GM18507 (cell line): ENCODE results near the gene DOCK9.

Source experiments
- DNase-seq: peaks from one replicate; pipeline ENCODE4 v3.0.0; 2011; ENCODE audit warnings: low read depth; ENCODE audit not compliant: insufficient read length; ENCODE audit errors: extremely low spot score
- FAIRE-seq: peaks from 2 replicates; lab custom pipeline; 2011; peaks lifted over from hg19 to GRCh38; lab: Jason Lieb, UNC

DOCK9 gene

DNA sequence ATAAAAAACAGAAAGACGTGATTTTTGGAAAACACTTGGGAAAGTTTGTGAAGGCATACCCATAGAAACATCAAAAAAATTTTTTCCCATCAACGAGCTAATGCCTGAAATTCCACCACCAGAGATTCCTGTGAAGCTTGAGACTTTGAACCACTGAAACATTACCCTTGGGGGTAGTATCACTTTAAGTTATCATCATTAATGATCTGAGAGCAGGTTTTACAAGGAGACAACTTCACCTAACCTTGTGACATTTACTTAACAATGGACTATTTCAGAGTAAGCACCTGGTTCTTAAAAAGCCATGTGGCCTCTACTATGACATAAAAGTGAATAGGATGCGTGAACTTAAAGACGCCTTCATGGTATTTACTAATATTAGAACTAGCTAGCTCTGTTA, 51.9 kb downstream of the DOCK9 start:
- FAIRE-seq: no peak
- DNase-seq: no peak

DNA sequence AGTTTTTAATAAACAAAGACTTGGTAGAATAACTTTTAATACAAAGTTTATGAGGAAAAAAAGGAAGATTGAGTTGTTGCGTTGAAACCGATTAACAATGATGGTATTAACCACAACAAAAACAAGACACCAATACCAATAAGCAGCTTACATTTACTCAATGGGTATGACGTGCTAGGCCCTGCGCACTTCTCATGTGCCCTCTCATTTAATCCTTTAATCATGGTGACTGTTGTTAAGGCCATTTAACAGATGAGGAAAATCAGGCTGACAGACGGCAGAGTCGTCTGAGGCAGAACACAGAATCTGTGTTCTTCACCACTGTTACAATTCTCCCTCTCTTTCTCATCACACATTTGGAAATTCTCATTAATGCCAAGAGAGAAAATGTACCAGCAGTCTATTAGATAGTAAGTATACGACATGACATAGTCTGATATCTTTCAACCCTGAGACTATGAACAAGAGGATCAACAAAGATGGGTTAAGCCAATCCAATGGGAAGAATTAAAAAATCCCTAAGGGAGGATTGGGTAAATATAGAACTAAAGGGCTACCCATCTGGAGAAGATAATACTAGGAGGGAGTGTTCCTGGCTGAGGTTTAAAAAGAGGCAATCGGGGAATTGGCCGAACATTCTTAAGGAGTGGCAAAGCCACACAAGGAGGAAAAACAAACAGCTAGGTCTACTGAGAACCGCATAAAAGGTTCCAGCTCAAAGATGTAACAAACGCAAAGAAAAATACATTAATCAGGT, 54.0 kb downstream of the DOCK9 start:
- no peak for FAIRE-seq
- no peak for DNase-seq

DNA sequence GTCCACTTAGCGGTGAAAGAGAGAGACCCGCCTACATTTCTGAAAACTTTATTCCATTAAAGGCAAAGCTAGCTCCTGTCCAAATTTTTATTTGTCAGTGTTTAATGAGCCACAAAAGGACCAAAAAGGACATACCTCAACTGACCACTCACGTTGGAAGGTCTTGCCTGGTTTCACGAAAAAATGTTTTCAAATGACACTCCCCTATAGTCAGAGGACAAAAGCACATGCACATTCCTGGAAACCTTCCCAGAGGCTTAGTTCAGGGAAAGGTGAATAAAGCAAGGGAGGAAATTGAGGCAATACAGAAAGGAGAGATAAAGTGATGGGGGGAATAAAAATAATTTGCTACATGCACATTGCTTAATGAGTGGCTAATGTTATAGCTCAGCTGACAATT, 55.6 kb downstream of the DOCK9 start:
- FAIRE-seq (no peak), DNase-seq (no peak)

DNA sequence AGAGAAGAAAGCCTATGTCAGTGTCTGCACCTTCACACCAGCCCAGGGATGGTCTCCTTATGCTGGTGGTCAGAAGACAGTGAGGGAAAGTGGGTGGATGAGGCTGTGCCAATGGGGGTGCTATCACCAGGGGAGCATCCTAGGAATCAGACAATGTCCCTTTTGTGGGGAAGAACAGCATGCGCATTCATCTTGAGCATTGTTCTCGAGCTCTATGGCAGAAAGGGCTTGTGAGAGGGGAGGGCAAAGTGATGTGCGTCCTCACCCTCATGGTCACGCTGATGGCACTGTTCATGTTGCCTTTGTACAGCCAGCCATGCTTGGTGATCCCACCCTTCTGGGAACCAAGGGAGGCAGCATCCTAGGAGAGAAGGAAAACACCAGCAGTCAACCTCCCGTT, 56.1 kb downstream of the DOCK9 start:
- FAIRE-seq: no peak
- no peak for DNase-seq

DNA sequence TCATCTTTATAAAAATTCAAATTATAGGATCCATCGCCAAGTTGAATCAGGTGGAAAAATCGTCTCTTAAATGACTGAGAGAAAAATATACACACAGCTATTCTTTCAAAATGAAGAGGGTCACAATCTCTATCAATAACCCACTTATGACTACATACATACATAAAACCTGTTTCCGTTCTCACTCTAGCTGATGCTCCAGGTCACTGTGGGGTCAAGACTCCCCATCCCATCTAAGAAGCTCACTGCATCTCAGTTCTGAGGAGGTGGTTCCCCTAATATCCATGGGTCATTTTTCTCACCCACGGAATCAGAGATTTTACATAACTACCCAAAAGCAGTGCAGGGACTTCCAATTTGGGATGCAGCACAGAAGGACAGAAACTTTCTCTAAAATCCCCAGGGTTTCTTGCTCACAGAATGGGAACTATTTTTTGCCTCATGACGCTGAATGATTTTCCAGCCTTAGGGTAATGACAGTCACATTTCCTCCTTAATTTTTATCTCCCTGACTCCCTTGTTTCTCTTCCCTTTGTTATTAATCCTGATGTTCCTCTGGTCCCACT, 56.8 kb downstream of the DOCK9 start:
- FAIRE-seq: no peak
- DNase-seq: no peak

DNA sequence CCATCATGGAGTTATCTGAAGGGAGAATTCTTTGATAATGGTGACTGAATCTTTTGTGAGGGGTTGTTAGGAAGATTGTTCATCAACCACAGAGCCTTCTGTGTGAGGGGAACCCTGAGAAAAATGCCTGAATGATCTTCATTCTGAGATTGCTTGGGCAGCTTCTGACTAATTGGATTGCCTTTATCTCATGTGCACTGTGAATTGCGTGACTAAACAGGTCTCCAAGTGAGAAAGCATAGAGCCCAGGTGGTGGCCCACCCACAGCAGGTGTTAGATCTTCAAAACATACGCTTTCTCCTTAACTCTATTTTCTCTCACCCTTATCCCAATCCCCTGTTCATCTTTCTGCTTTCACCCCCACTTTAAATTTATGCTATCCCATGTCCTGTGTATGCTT, 58.3 kb downstream of the DOCK9 start:
- DNase-seq (no peak), FAIRE-seq (no peak)

DNA sequence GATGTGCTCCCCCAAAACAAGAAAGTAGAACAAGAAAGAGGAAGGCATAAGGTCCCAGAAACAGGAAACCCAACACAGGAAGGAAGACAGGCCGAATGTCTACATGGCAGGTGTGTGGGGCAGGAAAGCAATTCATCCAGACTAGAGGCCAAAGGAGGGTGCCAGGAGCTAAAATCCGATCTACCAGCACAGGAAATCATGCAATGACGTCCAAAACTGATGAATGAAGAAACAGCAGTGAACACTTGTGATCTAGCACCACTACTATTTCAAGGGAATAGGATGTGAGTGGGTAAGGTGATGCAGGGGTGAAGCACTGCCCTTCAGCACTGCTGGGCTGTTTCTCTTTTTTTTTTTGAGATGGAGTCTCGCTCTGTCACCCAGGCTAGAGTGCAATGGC, 59.1 kb downstream of the DOCK9 start:
- no peak for FAIRE-seq
- no peak for DNase-seq

DNA sequence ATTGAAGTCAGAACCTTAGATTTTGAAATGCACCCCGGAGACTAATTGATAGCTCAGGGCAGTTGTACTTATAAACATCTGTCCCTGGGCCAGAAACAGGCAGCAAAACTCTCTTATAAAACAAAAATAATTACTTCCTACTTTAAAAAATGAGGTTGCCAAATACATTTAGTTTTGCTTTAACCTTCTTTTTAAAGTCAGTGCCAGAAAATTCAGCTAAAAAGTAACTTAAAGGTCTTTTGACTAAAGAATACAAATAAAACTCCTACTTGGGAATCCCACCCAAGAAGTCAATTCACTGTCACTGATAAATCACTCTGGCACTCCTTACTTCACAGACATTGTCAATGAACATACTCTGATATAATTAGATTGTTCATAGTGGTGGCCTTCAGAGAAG, 60.7 kb downstream of the DOCK9 start:
- DNase-seq: no peak
- no peak for FAIRE-seq

DNA sequence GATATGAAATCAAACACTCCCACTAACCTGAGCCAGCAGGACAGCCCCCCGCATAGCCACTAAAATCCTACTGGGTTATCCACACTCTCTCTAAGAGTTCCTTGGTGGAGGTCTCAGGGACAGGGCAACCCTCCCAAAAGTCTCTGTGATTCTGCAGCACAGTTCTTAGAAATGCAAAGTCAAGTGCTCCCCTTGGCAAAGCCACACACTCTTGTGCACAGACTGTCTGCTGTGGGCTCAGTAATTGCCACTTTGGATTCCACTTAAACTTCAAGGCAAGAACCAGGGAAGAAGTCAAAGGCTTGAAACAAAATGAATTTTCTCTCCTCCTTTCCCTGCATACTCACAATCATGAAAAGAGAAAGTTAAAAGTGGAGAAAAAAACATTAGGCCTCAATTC, 61.5 kb downstream of the DOCK9 start:
- FAIRE-seq (no peak), DNase-seq (no peak)

DNA sequence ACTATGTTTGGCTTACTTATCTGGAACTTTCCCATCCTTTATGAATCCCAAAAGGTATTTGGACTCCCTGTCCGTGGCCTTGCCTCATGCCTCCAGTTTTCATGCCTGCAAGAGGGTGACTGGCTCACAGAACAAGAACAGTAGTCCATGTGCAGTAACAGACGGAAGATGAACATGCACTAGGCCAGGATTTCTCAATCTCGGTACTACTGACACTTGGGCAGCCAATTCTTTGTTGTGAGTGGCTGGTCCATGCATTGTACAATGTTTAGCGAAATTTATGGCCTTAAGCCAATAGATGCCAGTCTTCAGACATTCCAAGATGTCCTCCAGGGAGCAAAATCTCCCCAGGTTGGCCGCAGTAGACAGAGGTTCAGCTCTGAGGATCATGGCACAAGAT, 61.9 kb downstream of the DOCK9 start:
- FAIRE-seq (no peak), DNase-seq (no peak)

DNA sequence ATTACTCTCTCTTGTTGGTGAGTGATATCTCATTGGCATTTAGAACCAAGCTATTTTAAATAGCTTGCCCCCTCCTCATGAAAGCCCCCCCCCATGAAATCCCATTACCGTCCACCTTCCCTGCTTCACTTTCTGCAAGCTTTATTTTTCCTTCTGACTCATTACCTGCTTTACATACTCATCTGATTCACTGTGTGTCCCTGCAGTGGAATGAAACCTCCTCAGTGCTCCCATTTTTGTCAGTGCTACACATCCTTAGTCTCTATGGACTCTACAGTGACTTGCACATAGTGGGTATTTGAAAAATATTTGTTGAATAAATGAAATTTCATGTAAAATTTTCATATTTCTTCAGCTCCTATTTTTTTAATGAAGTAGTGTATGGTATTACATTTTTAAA, 62.3 kb downstream of the DOCK9 start:
- FAIRE-seq (no peak), DNase-seq (no peak)

DNA sequence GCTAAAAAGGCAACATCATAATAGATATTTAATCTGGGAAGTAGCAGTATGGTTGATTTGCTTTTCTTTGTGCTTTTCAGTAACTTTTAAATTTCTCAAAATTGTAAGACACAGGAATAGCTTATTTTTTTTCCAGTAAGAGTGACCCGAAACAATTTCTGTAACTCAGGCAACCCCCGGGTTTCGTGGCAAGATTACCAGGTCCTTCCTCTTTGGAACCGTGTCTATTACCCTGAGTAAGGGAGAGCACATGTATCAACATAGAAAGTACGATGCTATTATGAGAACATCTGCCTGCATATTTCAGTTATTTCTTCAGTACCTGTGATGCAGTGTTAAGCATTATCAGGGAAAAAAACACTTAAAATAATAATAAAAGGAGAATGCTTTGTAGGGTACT, 64.1 kb downstream of the DOCK9 start:
- no peak for DNase-seq

DNA sequence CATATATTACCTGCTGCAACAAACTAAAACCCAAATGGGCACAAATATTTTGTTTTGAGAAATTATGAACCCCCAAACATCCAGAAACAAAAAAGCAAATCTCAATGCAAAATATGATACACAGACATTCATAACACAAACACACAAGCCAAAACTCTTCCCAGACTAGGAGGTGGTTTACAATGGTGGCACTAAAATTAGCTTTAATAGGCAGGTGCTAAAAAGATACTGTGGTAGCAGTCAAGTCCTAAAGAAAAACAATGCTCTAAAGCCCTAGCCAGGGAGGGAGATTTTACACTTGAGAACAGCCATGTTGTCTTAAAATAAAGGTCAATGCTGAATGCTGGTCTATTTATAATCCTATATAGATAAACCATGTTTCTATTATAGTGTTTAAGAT, 65.0 kb downstream of the DOCK9 start:
- DNase-seq (no peak), FAIRE-seq (no peak)

More for the DNA sequence above, 64.1 kb downstream of the DOCK9 start:
- no peak for FAIRE-seq

DNA sequence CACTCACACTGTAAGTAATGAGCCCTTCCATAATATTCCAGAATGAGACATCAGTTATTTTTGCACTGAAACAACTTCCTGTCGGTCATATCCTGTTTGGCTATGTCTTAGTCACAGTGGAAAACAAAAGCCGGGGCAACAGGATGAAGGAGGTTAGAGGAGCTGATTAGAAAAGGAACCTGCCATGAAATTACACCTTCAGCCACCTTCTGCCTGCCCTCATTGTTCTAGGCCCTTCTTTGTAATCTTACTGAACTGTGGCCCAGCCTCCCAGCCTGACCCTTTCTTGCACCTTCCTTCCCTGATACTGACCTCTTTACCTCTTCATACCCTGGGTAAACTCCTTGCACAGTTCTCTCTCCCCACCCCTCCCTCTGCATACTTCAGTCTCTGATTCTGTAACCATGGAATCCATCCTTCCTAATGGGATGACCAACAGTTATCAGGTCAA, 67.3 kb downstream of the DOCK9 start:
- FAIRE-seq (no peak), DNase-seq (no peak)

DNA sequence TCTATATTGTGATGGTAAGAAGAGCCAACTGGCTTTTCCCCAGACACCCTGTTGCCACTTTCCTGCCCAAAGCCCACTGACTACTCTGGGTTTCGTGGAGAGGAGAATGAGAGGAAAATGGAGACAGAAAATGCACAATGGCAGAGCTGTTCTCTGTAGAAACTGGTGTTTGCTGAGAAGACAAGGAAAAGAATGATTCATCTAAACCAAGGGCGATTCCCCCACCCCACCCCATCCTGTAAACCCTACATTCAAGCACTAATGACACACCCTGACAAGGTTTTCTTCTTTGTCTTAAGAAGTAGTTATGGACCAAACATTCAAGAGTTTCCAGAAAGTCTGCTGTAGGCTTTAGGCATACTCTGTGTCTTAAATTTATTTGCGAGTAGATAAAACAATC, 68.8 kb downstream of the DOCK9 start:
- no peak for DNase-seq
- no peak for FAIRE-seq

DNA sequence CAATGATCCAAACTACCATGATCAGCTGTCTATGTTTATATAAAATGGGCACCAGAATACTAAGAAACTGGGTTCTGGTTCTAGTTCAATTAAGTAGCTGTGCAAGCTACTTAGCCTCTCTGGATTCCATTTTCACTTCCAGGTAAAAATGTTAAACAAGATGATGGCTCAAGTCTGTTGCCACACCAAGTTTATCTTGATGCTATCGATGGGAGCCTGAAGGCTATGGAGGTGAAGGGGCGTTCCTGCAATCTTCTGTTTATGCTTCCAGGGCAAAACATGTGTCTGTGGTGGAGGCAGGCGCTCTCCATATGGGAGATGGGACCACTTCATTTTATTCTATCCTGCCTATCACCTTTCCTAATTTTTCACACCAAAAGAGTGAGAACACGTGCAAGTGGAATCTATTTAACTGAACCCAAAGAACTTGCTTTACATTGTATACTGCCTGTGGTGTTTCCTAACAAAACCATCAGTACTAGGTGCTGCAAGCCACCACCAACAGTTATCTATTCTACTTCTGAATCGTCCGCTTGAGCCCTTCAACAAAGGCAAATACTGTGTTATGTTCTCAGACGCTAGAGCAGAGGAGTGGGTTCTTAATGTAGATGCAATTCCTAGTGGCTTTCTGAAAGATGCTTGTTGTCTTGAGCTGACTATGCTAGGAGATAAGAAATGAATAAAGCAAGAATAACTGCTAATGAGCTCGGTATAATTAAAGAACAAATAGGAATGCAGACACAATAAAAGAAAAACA, 70.9 kb downstream of the DOCK9 start:
- FAIRE-seq (no peak), DNase-seq (no peak)

DNA sequence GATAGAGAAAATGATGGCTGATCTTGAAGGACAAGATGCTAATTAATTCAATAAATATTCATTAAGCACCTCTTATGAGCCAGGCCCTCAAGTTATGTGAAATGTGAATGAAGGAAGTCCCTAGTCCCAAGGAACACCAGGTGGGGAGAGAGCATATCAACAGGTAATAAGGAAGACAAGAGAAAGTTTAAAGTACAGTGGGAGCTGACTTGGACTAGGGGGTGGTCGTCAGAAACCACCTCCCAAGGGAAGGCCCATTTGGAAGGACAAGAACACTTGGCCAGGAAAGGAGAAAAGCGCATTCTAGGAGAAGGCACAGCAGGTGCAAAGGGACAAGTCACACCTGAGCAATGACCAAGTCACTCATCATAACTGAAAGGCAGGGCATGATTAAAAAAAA, 72.7 kb downstream of the DOCK9 start:
- FAIRE-seq (no peak), DNase-seq (no peak)

DNA sequence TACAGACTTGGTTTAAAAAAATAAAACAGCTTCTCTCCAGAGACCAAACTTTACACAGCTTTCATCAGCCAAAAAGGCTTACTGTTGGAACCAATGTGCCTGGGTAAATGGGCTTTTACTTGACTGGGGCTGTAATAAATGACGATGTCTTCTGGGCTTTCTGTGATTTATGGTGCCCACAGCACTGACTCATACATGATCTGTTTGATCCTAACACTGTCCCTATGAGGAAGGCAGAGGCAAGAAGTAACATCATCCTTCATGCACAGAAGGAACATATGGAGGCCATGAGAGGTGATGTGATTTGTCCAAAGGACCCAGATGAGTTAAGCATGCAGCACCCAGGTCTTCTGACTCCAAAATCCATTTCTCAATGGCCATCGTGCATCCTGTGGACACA, 77.4 kb downstream of the DOCK9 start:
- no peak for DNase-seq

DNA sequence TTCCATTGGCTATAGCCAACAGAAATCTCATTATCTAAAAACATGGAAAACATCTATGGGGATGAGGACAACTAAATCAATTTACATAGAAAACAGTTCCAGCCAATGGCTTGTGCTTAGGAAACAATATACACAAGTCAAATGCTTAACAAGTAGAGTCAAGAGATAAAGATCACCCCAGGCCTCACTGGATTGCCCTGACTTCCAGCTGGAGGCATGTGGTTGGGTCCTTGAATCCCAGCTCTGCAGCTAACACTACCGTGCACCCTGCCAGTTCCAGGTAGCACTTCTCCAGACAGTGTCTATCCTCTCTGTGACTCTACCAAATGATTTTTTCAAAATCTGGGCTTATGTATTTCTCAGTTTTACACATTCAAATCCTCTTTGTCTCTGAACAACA, 80.2 kb downstream of the DOCK9 start:
- no peak for DNase-seq
- no peak for FAIRE-seq

More for the DNA sequence above, 77.4 kb downstream of the DOCK9 start:
- no peak for FAIRE-seq

DNA sequence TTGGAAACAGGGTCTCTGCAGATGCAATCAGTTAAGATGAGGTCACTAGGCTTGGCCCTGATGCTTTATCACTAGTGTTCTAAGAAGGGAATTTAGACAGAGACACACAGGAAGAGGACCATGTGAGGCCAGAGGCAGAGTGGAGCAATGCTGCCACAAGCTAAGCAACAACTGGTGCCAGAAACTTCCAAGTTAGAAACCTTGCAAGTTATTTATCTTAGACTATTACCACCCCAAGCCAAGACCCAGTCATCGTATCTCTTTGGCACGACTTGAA, 81.1 kb downstream of the DOCK9 start:
- DNase-seq: no peak
- FAIRE-seq: no peak
